Astrocyte (in vitro differentiated cells and primary cell): ENCODE data around the gene UBE2L3.
"Not testable (repeated sequence)": the region's sequence is repeated elsewhere in the genome, so short reads cannot be mapped to it uniquely, and the experiment has no call there.

ENCODE experiments used
- CTCF ChIP-seq: IDR thresholded peaks from 2 replicates; pipeline ENCODE4 v1.5.1; 2011; ENCODE audit warnings: low read depth, mild to moderate bottlenecking, inconsistent platforms, low read length, moderate library complexity; ENCODE audit not compliant: insufficient read depth
- EZH2 ChIP-seq: IDR thresholded peaks from 2 replicates; pipeline ENCODE4 v1.6.1; 2012; ENCODE audit warnings: mild to moderate bottlenecking, low read length, inconsistent platforms; ENCODE audit not compliant: insufficient read depth

- not testable (repeated sequence) for TF ChIP-seq CTCF, EZH2
Measured at GRCh38 chr22:21532863-21533648, 34.5 kb upstream of the UBE2L3 start.
